Astrocyte of the cerebellum (primary cell): ENCODE data around the gene TAF1B.

Experiments used
- DNase-seq: peaks from one replicate; pipeline ENCODE4 v3.0.0-alpha.2; 2011; ENCODE audit warnings: low read depth
- H3K4me3 ChIP-seq: 2 replicates; pipeline ENCODE4 v1.5.1; 2011; ENCODE audit warnings: mild to moderate bottlenecking, low read depth, low read length, moderate library complexity
- CTCF ChIP-seq: IDR thresholded peaks from 2 replicates; pipeline ENCODE4 v1.5.1; 2012; ENCODE audit warnings: low read length, low read depth, moderate library complexity, mild to moderate bottlenecking; ENCODE audit errors: missing control alignments
- in situ Hi-C: cut with HindIII; loops from 2 replicates; pipeline ENCODE4 v1.10.0; 2017; ENCODE audit warnings: low sequenced_read_pairs

The TAF1B gene

GRCh38 chr2:9950521-9951271, 107.4 kb downstream of the TAF1B start:
- TF ChIP-seq CTCF: no peak
- H3K4me3 ChIP-seq: peak overlapping the region; percentile 42
- DNase-seq: no peak
- in situ Hi-C loops: no loop called here

- DNase-seq: no peak
- in situ Hi-C loops: no loop called here
- H3K4me3 ChIP-seq: peak overlapping the region; percentile 42
- TF ChIP-seq CTCF: no peak
These were observed 107.9 kb downstream of the TAF1B start for GRCh38 chr2:9951272-9951521.

GRCh38 chr2:9951522-9952285, 108.4 kb downstream of the TAF1B start, which contains the start of gene GRHL1:
TSS of gene GRHL1 (plus strand) at chr2:9951693. CDS start at chr2:9951834, 141 bp downstream.
- DNase-seq: peak; percentile 64
- TF ChIP-seq CTCF: no peak
- H3K4me3 ChIP-seq: peak within 1 kb of the TSS; percentile 47
- in situ Hi-C loops: no loop called here

DNA sequence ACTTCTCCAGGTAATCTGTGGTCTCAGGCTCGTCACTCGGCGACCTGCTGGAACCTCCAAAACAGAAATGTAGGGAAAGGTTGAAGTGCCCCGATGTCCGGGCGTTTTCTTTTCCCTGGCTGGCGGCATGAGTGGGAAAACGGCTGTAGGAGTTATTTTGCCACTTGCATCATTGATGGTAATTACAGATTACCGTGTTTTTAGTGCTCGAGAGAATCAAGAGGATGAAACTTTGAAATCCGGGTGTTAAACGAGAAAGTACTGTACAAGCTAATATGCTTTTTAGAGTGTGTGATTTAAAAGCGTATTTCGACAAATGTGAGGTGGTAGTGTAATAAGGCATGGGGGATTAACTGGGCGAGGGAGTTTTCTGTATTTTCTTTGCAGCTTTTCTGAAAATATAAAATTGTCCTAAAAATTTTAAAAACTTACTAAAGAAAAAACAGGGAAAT, 109.0 kb downstream of the TAF1B start:
- TF ChIP-seq CTCF: no peak
- peak overlapping the region; percentile 47 for H3K4me3 ChIP-seq
- in situ Hi-C loops: no loop called here
- no peak for DNase-seq

DNA sequence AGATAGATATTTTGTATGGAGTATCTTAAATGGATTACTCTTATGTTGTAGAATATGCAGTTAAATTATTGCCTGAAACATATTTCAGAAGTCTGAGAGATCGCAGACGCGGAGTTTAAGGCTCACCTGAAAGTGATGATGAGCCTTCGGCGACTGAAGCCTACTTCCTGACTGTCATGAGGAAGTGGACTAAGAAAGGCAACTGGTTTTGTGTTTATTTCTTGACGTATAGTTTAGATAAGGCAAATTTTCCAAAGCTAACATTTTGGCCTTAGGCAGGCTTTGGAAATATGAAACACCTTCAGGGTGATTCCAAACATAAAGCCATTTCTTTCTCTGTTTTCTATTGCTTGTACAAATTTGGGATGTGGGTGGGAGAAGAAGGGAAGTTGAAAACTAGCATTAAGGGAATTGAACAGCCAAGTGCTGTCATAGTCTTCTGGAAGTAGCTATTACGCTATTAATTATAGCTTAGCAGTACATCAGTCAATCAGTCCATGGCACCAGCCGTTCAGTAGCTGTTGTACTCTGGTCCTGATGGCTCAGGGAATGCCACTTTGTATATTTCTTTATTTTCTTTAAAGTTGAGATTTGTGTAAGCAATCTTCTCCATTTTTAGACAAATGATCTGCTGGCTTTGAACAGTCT, 109.7 kb downstream of the TAF1B start:
- in situ Hi-C loops: no loop called here
- no peak for TF ChIP-seq CTCF
- H3K4me3 ChIP-seq: no peak overlapping the region
- DNase-seq: no peak

GRCh38 chr2:9954136-9954535, 110.9 kb downstream of the TAF1B start:
- TF ChIP-seq CTCF: no peak
- H3K4me3 ChIP-seq: no peak overlapping the region
- DNase-seq: no peak
- in situ Hi-C loops: no loop called here
